Measurements from ENCODE around the gene FLYWCH1.
"Not testable (repeated sequence)": the region's sequence is repeated elsewhere in the genome, so short reads cannot be mapped to it uniquely, and the experiment has no call there.

FLYWCH1 gene

DNA sequence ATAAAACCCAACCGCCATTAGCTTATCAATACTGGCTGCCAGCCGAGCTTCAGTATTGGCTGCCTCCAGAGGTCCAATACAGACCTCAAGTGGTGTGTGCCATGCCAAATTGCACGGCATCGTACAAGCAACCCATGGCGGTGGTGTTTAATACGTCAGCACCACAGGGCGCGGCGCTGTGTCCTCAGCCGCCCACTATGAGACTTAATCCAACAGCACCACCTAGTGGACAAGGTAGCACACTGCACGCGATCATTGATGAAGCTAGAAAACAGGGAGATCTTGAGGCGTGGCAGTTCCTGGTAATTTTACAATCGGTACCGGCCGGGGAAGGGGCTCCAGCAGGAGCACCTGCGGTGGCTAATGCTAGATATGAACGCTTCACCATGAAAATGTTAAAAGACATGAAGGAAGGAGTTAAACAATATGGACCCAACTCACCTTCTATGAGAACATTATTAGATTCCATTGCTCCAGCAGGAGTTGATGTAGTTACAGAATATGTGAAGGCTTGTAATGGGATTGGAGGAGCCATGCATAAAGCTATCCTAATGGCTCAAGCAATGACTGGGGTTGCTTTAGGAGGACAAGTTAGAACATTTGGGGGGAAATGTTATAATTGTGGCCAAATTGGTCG lies 15.4 kb downstream of the FLYWCH1 start:
- peak; percentile 87 for DNase-seq

GRCh38 chr16:2928151-2928550 lies 16.4 kb downstream of the FLYWCH1 start:
- DNase-seq: not testable (repeated sequence)

DNA sequence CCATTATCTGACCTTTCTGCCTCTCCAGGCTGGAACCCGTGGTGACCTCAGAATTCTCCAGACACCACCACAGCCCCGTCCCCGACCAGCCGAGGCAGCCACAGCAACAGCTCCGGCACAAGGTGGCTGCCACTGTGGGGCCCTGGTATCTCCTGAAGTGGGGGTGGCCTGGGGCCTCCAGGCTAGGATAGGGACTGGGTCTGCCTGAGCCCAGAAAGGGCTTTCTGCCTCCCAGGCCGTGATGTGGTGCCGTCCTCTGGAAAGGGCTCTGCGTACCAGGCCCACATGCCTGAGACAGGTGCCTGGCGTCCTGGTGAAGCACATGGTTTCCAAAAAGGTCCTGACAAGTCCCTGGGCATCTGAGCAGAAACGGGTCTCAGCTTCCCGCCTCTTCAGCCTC lies 17.1 kb downstream of the FLYWCH1 start:
- no peak for DNase-seq

DNA sequence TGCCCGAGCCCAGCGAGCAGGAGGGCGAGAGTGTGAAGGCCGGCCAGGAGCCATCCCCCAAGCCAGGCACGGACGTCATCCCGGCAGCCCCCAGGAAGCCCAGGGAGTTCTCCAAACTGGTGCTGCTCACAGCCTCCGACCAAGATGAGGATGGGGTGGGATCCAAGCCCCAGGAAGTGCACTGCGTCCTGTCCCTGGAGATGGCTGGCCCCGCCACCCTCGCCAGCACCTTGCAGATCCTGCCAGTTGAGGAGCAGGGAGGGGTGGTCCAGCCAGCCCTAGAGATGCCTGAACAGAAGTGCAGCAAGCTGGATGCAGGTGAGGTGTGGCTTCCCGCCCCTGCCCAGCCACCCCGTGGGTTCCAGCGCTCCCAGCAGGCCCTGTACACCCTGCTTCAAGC lies 18.0 kb downstream of the FLYWCH1 start:
- DNase-seq: no peak

GRCh38 chr16:2930236-2930635 lies 18.5 kb downstream of the FLYWCH1 start:
- no peak for DNase-seq

- not testable (repeated sequence) for DNase-seq
These were observed 19.6 kb downstream of the FLYWCH1 start for GRCh38 chr16:2931231-2931914.

DNA sequence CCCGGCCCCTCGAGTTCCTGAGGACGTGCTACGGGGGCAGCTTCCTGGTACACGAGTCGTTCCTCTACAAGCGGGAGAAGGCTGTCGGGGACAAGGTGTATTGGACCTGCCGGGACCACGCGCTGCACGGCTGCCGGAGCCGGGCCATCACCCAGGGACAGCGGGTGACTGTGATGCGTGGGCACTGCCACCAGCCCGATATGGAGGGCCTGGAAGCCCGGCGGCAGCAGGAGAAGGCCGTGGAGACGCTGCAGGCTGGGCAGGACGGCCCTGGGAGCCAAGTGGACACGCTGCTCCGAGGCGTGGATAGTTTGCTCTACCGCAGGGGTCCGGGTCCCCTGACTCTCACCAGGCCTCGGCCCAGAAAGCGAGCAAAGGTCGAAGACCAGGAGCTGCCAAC lies 21.4 kb downstream of the FLYWCH1 start:
- no peak for DNase-seq

DNA sequence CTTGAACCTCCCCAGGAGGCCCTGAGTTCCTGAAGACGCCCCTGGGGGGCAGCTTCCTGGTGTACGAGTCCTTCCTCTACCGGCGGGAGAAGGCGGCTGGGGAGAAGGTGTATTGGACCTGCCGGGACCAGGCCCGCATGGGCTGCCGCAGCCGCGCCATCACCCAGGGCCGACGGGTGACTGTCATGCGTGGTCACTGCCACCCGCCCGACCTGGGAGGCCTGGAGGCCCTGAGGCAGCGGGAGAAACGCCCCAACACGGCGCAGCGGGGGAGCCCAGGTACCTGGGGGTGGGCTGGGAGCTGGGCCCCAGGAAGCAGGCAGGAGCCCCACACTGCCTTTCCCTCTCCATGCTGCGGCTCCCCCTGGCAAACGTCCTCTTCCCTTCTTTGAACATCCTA lies 22.0 kb downstream of the FLYWCH1 start:
- no peak for DNase-seq

GRCh38 chr16:2934450-2934849 lies 22.7 kb downstream of the FLYWCH1 start:
- DNase-seq: peak; percentile 15

GRCh38 chr16:2936436-2937011 lies 24.8 kb downstream of the FLYWCH1 start:
- no peak for DNase-seq

DNA sequence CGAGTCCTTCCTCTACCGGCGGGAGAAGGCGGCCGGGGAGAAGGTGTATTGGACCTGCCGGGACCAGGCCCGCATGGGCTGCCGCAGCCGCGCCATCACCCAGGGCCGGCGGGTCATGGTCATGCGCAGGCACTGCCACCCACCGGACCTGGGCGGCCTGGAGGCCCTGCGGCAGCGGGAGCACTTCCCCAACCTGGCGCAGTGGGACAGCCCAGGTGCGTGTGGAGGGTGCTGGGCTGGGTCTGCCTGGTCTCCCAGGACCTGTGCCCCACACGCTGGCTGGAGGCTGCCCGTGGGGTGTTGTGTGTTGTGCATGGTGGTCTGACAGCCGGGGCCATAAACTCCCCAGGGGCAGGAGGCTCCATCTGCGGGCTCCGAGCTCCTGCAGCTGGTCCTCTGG lies 25.4 kb downstream of the FLYWCH1 start:
- DNase-seq: no peak

GRCh38 chr16:2938206-2938605 lies 26.5 kb downstream of the FLYWCH1 start:
- no peak for DNase-seq

GRCh38 chr16:2939968-2940367 lies 28.2 kb downstream of the FLYWCH1 start:
- no peak for DNase-seq

DNA sequence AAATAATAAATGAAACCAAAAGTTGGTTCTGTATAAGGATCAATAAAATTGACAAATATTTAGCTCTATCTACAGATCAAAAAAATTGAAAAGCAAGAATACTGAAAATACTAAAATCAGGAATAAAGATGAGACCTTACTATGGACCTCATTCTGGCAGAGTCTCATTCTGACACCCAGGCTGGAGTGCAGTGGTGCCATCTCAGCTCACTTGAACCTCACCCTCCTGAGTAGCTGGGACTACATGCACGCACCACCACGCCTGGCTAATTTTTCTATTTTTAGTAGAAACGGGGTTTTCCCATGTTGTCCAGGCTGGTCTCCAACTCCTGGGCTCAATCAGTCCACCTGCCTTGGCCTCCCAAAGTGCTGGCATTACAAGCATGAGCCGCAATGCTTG lies 30.3 kb downstream of the FLYWCH1 start:
- no peak for DNase-seq

DNA sequence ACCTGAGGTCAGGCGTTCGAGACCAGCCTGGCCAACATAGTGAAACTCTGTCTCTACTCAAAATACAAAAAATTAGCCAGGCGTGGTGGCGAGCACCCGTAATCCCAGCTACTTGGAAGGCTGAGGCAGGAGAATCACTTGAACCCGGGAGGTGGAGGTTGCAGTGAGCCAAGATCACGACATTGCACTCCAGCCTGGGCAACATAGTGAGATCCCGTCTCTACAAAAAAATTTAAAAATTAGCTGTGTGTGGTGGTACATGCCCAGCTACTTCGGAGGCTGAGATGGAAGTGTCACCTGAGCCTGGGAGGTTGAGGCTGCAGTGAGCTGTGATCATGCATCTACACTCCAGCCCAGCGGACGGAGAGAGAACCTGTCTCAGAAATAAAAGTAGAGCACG lies 32.0 kb downstream of the FLYWCH1 start:
- DNase-seq: not testable (repeated sequence)

DNA sequence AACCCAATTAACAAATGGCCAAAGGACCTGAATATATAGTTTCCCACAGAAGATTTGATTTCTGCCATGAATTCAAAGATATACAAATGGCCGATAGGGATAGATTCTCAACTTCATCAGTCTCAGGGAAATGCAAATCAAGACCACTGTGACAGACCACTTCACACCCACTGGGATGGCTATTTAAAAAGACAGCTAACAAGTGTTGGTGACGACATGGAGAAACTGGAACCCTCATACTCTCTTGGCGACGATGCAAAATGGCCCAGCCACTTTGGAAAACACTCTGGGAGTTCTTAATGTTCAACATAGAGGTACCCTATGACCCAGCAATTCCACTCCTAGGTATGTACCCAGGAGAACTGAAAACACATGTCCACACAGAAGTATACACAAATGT lies 34.9 kb downstream of the FLYWCH1 start:
- DNase-seq: no peak

DNA sequence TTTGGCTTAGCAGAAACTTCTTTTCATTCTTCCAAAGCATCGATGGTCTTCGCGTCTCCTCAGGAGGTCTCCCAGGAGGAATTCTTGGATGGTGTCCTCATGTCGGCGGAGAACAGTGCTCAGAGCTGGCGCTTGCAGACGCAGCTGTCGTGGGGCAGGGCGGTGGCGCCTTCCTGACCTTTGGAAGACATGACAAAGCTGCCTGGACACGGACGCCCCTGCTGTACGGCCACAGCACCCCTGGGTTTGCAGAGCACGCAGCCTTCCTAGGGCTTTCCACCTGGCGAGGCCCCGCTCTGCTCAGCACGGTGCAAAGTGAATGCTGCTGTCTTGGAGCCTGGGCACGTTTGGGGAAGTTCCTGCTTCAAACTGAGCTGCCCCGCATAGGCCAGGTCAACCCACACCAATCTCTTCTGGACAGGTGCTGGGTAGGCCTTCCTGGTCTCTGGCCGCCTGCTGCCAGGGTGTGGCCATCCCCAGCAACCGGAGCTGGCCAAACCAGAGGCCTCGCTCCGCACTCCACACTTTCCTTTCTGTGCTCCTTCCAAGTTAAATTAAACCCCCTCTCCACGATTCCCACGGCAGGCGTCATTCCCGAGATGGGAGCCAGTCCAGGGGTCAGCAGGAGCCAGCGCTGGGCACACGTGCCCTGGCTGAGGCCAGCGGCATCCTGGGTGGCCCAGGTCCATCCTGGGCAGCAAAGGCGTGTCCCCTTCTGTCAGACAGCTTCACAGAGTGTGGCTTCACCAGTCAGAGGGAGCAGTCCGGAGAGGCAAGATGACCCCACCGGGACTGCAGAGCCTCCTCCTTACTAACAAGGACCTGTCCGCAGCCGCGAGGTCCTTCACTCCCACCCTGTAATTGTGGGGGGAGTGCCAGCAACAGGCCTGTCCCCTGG lies 37.3 kb downstream of the FLYWCH1 start:
- DNase-seq: no peak

GRCh38 chr16:2949705-2950352 lies 38.1 kb downstream of the FLYWCH1 start:
- DNase-seq: no peak

DNA sequence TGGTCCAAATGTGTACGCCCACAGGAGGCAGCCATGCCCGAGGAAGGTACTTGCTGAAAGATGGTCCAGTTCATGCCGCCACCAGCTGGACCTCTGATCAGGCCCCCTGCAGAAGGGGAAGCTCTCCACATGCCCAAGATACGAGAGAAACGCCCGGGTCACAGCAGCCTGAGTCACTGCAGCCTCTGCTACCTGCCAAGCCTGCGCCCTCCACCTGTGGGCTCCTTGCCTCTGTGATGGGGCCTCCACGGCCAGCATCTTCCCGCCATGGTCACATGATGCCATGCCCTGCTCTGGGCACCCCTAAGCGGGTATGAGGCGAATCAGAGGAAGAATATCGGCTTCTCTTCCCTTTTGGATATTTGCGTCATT lies 38.6 kb downstream of the FLYWCH1 start:
- no peak for DNase-seq

DNA sequence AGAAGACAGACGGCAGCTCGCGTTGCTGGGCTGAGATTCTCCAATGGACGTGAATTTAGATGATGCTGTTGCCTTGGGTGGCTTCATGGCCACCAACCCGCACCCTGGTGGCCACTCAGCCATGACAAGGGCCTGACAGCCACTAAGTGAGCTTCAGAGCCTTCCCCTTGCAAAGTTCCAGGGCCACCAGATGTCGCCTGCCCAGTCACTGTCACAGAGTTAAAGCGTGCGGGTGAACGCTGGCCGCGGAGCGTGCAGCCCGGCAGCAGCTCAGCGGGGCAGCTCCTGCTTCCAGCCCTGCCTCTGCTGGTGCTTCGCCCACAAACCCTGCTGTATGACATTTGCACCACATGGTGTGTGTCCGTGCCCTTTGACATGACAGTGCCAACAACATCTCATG lies 39.0 kb downstream of the FLYWCH1 start:
- DNase-seq: no peak

GRCh38 chr16:2952679-2953078 lies 40.9 kb downstream of the FLYWCH1 start:
- peak; percentile 27 for DNase-seq

DNA sequence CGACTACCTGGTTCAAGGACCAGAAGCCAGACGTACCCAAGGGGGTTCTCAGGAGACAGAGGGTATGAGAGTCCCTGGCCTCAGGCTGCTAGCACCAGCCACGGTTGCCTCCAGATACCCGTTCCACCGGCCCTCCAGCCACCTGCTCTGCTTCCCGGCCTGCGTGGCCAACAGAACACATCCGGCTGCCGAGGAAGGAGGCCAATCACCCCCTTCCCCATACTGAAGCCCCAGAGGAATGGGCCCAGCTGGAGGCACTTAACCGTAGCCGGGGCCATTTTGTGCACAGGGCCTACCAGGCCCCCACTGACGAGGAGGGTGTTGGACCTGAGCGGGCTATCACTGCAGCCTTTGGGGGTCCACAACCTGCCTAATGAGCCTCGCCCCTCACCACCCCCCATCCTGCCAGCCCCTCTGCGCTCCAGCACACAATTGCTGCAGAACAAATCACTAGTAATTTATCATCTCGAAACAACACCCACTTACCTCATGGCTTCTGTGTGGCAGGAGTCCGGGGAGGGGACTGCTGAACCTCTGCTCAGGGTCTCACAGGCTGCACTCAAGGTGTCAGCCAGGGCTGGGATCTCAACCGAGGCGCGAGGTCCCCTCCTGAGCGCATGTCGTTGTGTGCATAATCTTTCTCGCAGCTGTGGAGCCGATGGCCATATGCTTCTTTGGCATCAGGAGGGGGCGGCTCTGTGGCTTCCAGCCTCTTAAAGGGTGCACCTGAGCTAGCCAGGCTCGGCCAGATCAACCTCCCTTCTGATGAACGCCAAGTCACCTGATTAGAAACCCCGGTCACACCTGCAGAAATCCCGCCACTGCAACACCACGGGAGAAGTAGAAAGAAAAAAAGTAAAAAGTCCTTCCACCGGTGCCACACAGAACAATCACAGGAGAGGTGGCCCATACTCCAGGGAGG lies 42.2 kb downstream of the FLYWCH1 start:
- DNase-seq: peak; percentile 76
